ENCODE results near the gene MGMT.

The MGMT gene

GRCh38 chr10:129455625-129456024 is 11.4 kb upstream of the MGMT start:
- no peak for DNase-seq (ENCODE audit: low spot score)

- no peak for DNase-seq (ENCODE audit: low spot score)
Observed at GRCh38 chr10:129459762-129460539, 7.1 kb upstream of the MGMT start.

GRCh38 chr10:129462257-129462795 is 4.7 kb upstream of the MGMT start:
- no peak for DNase-seq (ENCODE audit: low spot score)

- no peak for DNase-seq (ENCODE audit: low spot score)
Observed at GRCh38 chr10:129464251-129464650, 2.8 kb upstream of the MGMT start.

- no peak for DNase-seq (ENCODE audit: low spot score)
Observed at GRCh38 chr10:129465796-129466702, 992 bp upstream of the MGMT start.

GRCh38 chr10:129467359-129468064 is 471 bp downstream of the MGMT start:
- no peak for DNase-seq (ENCODE audit: low spot score)

GRCh38 chr10:129468187-129468586 is 1.1 kb downstream of the MGMT start:
- DNase-seq (ENCODE audit: low spot score): no peak

- DNase-seq (ENCODE audit: low spot score): no peak
Observed at GRCh38 chr10:129470103-129470851, 3.2 kb downstream of the MGMT start.

GRCh38 chr10:129471447-129472175 is 4.6 kb downstream of the MGMT start:
- no peak for DNase-seq (ENCODE audit: low spot score)

- DNase-seq (ENCODE audit: low spot score): no peak
Observed at GRCh38 chr10:129472696-129473555, 5.9 kb downstream of the MGMT start.

GRCh38 chr10:129474642-129475041 is 7.6 kb downstream of the MGMT start:
- no peak for DNase-seq (ENCODE audit: low spot score)

- DNase-seq (ENCODE audit: low spot score): no peak
Observed at GRCh38 chr10:129476431-129476830, 9.4 kb downstream of the MGMT start.

- no peak for DNase-seq (ENCODE audit: low spot score)
Observed at GRCh38 chr10:129477051-129477450, 10.0 kb downstream of the MGMT start.

- no peak for DNase-seq (ENCODE audit: low spot score)
Observed at GRCh38 chr10:129481641-129482040, 14.6 kb downstream of the MGMT start.

- no peak for DNase-seq (ENCODE audit: low spot score)
Observed at GRCh38 chr10:129483430-129484010, 16.5 kb downstream of the MGMT start.

GRCh38 chr10:129486805-129487204 is 19.8 kb downstream of the MGMT start:
- no peak for DNase-seq (ENCODE audit: low spot score)

GRCh38 chr10:129491123-129491734 is 24.2 kb downstream of the MGMT start:
- no peak for DNase-seq (ENCODE audit: low spot score)

- DNase-seq (ENCODE audit: low spot score): no peak
Observed at GRCh38 chr10:129494176-129494575, 27.1 kb downstream of the MGMT start.

GRCh38 chr10:129494740-129495139 is 27.7 kb downstream of the MGMT start:
- DNase-seq (ENCODE audit: low spot score): no peak

Data from hematopoietic multipotent progenitor cell treated with erythropoietin and hydrocortisone succinate and interleukin-3 and kit ligand, for 17 days (in vitro differentiated cells).